Cardiac fibroblast (primary cell): ENCODE results near the gene CRYBB1.
A peak's percentile ranks its signal among the peaks of the same experiment; 100 is the strongest.

ENCODE experiments used
- DNase-seq, 2 donors: peaks; one replicate each; pipeline versions ENCODE4 v3.0.0 to v3.0.0-alpha.2; 2010; ENCODE audit warnings: low read depth in 2 of 2
- H3K4me3 ChIP-seq, 2 donors: replicated peaks in 1 of 2; 1 replicate in 1 of 2; 2 replicates in 1 of 2; pipeline ENCODE4 v1.5.1; 2011; ENCODE audit warnings: low read depth in 2 of 2, low read length in 2 of 2, mild to moderate bottlenecking in 2 of 2, moderate library complexity in 1 of 2
- TF ChIP-seq, protein P1 (sequence below): IDR thresholded peaks from one replicate; pipeline ENCODE4 v1.5.1; 2011; ENCODE audit warnings: low read depth, mild to moderate bottlenecking, low read length, inconsistent platforms

CRYBB1 gene

DNA sequence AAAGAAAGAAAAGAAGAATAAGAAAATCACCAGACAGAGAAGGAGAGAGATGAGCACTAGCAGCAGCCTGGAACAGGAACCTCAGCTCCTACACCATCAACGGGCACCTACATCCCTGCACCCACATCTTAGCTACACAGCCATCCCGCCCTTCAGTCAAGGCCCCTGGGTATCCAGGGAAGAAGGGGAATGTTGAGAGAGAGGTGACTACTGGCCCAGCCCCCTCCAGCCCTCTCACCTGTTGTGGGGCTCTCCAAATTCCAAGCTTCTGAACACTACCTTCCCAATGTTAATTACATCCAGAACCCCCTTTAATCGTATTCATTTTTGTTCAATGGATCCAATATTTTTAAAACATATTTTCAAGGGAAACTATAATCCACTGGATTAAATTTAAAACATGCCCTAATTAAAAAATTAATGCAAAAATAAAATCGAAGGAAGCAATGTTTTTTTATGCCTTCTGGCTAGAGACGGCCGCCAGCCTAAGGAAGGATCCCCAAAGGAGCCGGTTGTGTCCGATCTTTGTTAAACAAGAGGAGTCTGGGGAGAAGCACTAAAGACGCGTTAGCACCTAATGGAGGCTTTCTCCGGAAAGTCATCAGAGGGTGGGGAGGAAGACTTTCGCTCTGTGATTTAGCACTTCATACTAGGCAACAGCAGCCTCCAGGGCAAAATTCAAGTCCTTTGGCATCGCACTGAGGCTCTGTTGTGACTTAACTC lies 37.4 kb downstream of the CRYBB1 start:
- no peak for DNase-seq
- TF ChIP-seq, protein P1, sequence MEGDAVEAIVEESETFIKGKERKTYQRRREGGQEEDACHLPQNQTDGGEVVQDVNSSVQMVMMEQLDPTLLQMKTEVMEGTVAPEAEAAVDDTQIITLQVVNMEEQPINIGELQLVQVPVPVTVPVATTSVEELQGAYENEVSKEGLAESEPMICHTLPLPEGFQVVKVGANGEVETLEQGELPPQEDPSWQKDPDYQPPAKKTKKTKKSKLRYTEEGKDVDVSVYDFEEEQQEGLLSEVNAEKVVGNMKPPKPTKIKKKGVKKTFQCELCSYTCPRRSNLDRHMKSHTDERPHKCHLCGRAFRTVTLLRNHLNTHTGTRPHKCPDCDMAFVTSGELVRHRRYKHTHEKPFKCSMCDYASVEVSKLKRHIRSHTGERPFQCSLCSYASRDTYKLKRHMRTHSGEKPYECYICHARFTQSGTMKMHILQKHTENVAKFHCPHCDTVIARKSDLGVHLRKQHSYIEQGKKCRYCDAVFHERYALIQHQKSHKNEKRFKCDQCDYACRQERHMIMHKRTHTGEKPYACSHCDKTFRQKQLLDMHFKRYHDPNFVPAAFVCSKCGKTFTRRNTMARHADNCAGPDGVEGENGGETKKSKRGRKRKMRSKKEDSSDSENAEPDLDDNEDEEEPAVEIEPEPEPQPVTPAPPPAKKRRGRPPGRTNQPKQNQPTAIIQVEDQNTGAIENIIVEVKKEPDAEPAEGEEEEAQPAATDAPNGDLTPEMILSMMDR: no peak
- no peak overlapping the region for H3K4me3 ChIP-seq

DNA sequence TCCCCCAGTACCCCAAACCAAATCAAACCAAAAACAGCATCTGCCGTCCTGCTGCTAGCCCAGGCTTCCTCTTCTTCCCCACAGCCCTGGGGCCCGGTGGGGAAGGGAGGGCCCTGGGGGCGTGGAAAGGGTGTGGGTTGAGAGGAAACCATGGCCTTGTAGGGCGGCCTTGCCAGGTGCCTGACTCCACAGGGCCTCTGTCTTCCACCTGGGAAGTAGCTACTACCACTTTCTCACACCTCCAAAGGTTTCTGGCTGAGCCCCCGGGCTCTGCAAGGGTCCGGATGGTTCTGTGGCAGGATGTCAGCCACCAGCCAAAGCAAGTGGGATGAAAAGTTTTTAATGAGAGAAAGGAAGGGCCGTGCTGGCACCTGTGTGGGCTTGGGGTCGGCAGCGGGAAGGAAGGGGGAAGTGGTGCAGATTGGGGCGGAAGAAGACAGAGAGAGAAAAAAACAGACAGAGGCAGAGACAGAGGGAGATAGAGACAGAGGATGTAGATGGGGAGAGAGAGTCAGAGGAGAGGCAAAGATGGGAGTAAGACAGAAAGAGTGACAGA lies 38.4 kb downstream of the CRYBB1 start:
- DNase-seq: no peak
- no peak overlapping the region for H3K4me3 ChIP-seq
- TF ChIP-seq, protein P1: no peak

DNA sequence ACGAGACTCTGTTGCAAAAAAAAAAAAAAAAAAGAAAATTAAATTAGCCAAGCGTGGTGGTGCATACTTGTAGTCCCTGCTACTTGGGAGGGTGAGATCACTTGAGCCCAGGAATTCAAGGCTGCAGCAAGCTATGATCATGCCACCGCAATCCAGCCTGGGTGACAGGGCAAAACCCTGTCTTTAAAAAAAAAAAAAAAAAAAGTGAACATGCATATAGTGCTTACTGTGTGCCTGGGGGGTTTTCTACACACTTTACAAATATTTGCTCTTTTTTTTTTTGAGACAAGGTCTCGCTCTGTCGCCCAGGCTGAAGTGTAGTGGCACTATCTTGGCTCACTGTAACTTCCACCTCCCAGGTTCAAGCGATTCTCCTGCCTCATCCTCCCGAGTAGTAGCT lies 40.7 kb downstream of the CRYBB1 start:
- no peak overlapping the region for H3K4me3 ChIP-seq
- TF ChIP-seq, protein P1: no peak
- DNase-seq: no peak

DNA sequence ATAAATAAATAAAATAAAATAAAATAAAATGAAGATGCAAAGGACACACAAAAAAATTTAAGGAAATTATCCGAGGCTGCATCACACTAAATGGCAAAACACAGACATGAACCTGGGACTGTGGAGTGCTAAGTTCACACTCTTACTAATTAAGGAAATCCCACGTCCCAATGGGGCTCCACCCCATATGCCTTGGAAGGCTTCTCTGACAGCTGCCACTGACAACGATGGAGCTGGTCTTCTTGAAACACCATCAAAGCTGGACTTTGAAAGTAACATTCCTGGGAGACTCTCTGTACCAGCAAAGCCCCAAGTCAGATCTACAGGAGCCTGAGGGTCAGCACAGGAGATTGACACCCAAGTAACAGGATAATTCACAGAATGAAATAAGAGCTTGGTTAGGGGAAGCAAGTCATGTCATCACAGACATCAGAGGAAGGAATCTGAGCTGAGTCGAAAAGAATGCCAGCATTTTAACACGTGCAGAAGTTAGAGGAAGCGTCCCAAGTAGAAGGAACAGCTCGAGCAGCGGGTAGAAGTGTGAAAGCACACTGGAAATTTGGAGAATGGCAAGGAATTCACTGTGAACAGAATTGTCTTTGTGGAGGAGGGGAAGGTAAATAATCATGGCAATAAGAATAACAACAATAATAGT lies 41.7 kb downstream of the CRYBB1 start:
- no peak for DNase-seq
- TF ChIP-seq, protein P1: no peak
- H3K4me3 ChIP-seq: no peak overlapping the region

DNA sequence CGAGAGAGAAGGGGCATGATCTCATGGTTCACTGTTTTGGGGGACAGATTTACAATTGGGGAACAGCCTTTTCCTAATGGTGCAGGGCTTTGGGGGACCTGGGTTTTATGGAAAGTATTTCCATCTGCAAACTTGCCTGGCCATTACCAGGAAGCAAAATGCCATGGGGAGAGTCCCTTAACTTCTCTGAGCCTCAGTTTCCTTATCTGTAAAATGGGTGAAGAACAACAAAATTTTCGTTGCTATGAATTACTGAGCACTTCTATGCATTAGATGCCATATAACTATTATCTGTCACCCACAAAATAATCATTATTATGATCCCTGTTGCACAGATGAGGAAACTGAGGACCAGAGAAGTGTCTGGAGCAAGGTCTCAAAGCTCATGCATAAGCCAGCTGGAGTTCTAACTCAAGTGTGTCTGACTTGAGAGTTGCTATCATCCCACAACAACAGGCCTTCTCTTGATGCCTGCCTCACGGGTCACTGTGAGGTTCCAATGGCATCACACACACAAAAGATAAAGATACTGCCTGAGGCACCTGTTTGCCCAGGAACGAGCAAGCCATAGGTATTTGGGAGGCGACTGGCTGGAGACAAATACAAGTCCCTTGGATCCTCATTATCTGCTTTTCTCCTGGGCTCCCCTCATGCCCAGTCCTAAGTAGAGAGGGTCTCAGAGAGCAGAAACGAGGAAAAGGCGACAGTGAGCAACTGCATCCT lies 43.7 kb downstream of the CRYBB1 start:
- no peak overlapping the region for H3K4me3 ChIP-seq
- no peak for DNase-seq
- TF ChIP-seq, protein P1: no peak

DNA sequence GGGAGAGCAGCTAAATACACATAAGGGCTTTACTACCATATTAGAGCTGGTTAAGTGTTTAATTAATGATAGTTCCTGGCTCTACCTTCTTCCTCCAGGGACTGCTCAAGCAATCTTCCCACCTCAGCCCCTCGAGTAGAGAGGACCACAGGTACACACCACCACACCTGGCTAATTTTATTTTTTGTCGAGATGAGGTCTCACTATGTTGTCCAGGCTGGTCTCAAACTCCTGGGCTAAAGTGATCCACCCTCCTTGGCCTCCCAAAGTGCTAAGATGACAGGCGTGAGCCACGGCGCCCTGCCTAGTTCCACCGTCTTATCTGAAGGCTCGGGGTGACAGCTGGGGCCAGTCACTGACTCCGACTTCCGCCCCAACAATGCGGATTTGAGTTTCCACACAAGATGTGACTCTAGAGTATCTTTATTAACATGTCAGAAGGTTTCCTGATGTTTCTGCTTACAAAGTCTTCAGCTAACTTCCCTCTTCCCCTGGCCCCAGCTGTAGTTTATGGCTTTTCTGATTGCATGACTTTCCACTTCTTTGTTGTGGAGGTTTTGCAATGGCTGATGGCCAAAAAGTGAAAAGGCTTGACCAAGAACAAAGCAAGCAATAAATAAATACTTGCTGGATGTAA lies 44.7 kb downstream of the CRYBB1 start:
- peak; percentile 36 to 62 for DNase-seq
- H3K4me3 ChIP-seq: no peak overlapping the region
- TF ChIP-seq, protein P1: no peak
